Endodermal cell (in vitro differentiated cells): ENCODE measurements around the gene TEKT3. TPM values are rescaled to one million over a fixed set of nuclear protein-coding genes. Genes with fewer than 3 reads are reported as not detected.

Experiments used
- DNase-seq: peaks from one replicate; pipeline ENCODE4 v3.0.0-alpha.2; 2017
- H3K27ac ChIP-seq: 2 replicates; pipeline ENCODE4 v1.5.1; 2013; ENCODE audit warnings: mild to moderate bottlenecking, low read depth, low read length, moderate library complexity
- H3K27me3 ChIP-seq: 2 replicates; pipeline ENCODE4 v1.6.1; 2013; ENCODE audit warnings: mild to moderate bottlenecking, low read length, moderate library complexity; ENCODE audit not compliant: insufficient read depth, control insufficient read depth, poor library complexity, severe bottlenecking
- H3K36me3 ChIP-seq: 2 replicates; pipeline ENCODE4 v1.7.0; 2013; ENCODE audit warnings: mild to moderate bottlenecking, low read length, moderate library complexity; ENCODE audit not compliant: control insufficient read depth, insufficient read depth
- H3K4me1 ChIP-seq: one replicate; pipeline ENCODE4 v1.7.0; 2013; ENCODE audit warnings: low read length; ENCODE audit not compliant: control insufficient read depth, insufficient read depth
- H3K4me3 ChIP-seq: 2 replicates; pipeline ENCODE4 v1.5.1; 2013; ENCODE audit warnings: mild to moderate bottlenecking, low read length, moderate library complexity
- H3K9ac ChIP-seq: 2 replicates; pipeline ENCODE4 v1.6.1; 2013; ENCODE audit warnings: mild to moderate bottlenecking, low read length, moderate library complexity; ENCODE audit not compliant: poor library complexity, severe bottlenecking; ENCODE audit errors: extremely low read depth
- H3K9me3 ChIP-seq: 2 replicates; pipeline ENCODE4 v1.6.1; 2013; ENCODE audit warnings: mild to moderate bottlenecking, low read length, moderate library complexity; ENCODE audit not compliant: control insufficient read depth
- H3K27ac Mint-ChIP-seq: 2 replicates; pipeline ENCODE4 v1.8.0; 2020; ENCODE audit warnings: mixed read lengths
- H3K27me3 Mint-ChIP-seq: 2 replicates; pipeline ENCODE4 v1.8.0; 2021; ENCODE audit warnings: mild to moderate bottlenecking, mixed read lengths; ENCODE audit not compliant: insufficient read depth
- H3K36me3 Mint-ChIP-seq: 2 replicates; pipeline ENCODE4 v1.8.0; 2020; ENCODE audit warnings: low read depth, mixed read lengths
- H3K4me1 Mint-ChIP-seq: 2 replicates; pipeline ENCODE4 v1.8.0; 2020; ENCODE audit warnings: mixed read lengths
- H3K4me3 Mint-ChIP-seq: 2 replicates; pipeline ENCODE4 v1.8.0; 2020; ENCODE audit warnings: mild to moderate bottlenecking, moderate library complexity, mixed read lengths
- H3K9me3 Mint-ChIP-seq: 2 replicates; pipeline ENCODE4 v1.8.0; 2020; ENCODE audit warnings: mild to moderate bottlenecking, mixed read lengths
- CTCF ChIP-seq: fragments of 200-600 bp; sonication (generic); conservative IDR thresholded peaks from 2 replicates; pipeline ENCODE4 v1.5.0; 2021; ENCODE audit warnings: antibody characterized with exemption, mild to moderate bottlenecking
- WGBS, 2 experiments: methylation state at CpG; one replicate each; pipeline versions ENCODE4 v1.1.5 to v1.1.7; 2013; ENCODE audit warnings: missing lambda C conversion rate in 2 of 2, mixed read lengths in 1 of 2; ENCODE audit not compliant: insufficient coverage in 1 of 2, insufficient read length in 1 of 2; 5-methylcytosine and 5-hydroxymethylcytosine counted together
- total RNA-seq, 2 donors: library from RNA; stranded (reverse); fragmentation: NEBNext Ultra II Directional in 1 of 2; extraction: Animal tissue kit (Norgen Biotek cat#: 25700) in 1 of 2; gene quantifications; 2 replicates in 1 of 2; 3 replicates in 1 of 2; pipeline ENCODE4 v1.2.1, GENCODE V29; 2021

TEKT3 gene
- total RNA-seq, 2 donors from 2014 or later = 1.1 to 1.6 TPM

GRCh38 chr17:15348021-15348420 lies 6.6 kb upstream of the TEKT3 start:
- Mint-ChIP-seq H3K4me3 (no peak overlapping the region), H3K4me1 (peaks cover 18% of the 10 kb centered on the region), H3K27ac (no peak overlapping the region), H3K9me3 (no peaks in the 10 kb centered on the region), H3K36me3 (no peaks in the 10 kb centered on the region), H3K27me3 (peaks cover 35% of the 10 kb centered on the region)
- H3K9ac ChIP-seq = no peak overlapping the region
- no peak overlapping the region for H3K27ac ChIP-seq
- no peak for TF ChIP-seq CTCF
- DNase-seq = no peak
- H3K4me3 ChIP-seq = no peak overlapping the region
- H3K36me3 ChIP-seq = no peaks in the 10 kb centered on the region
- H3K4me1 ChIP-seq = peaks cover 8% of the 10 kb centered on the region
- peaks cover 8% of the 10 kb centered on the region for H3K27me3 ChIP-seq
- H3K9me3 ChIP-seq = no peaks in the 10 kb centered on the region
- 83 to 93% methylated on average over 2 to 4 of the region's 4 CpGs for WGBS, 2 experiments

GRCh38 chr17:15346066-15346595 lies 4.7 kb upstream of the TEKT3 start:
- Mint-ChIP-seq H3K27me3 (peaks cover 51% of the 10 kb centered on the region), H3K4me3 (no peak overlapping the region), H3K4me1 (peaks cover 18% of the 10 kb centered on the region), H3K36me3 (no peaks in the 10 kb centered on the region), H3K27ac (no peak overlapping the region), H3K9me3 (no peaks in the 10 kb centered on the region)
- H3K9ac ChIP-seq = no peak overlapping the region
- H3K9me3 ChIP-seq = no peaks in the 10 kb centered on the region
- H3K27ac ChIP-seq = no peak overlapping the region
- DNase-seq = no peak
- no peak for TF ChIP-seq CTCF
- H3K27me3 ChIP-seq = peaks cover 18% of the 10 kb centered on the region
- peaks cover 8% of the 10 kb centered on the region for H3K4me1 ChIP-seq
- H3K4me3 ChIP-seq = no peak overlapping the region
- H3K36me3 ChIP-seq = no peaks in the 10 kb centered on the region
- WGBS, 2 experiments = 88 to 97% methylated on average over 7 to 13 of the region's 13 CpGs

DNA sequence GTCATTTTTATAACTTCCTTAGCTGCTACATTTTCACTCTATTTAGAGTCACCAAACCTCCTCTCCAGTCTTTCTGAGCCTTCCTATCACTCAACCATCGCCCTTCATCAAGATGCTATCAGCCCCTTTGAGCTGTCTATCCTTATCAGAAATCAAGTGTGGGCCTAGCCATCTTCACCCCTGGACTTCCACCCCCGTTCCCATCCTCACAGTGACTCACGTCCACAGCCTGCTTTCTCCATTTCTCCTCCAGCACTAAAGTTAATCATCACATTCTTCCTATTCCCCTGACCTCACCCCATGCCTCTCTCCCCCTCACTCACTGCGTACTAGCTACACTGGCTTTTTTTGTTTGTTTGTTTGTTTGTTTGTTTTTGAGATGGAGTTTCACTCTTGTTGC lies 2.4 kb upstream of the TEKT3 start:
- H3K27me3 ChIP-seq = peaks cover 32% of the 10 kb centered on the region
- peaks cover 5% of the 10 kb centered on the region for H3K4me1 ChIP-seq
- H3K9me3 Mint-ChIP-seq = no peaks in the 10 kb centered on the region
- no peak overlapping the region for H3K27ac ChIP-seq
- no peaks in the 10 kb centered on the region for H3K36me3 Mint-ChIP-seq
- peaks cover 8% of the 10 kb centered on the region for H3K4me1 Mint-ChIP-seq
- H3K4me3 Mint-ChIP-seq = no peak overlapping the region
- no peak for TF ChIP-seq CTCF
- 78 to 81% methylated on average over 1 to 3 of the region's 4 CpGs for WGBS, 2 experiments
- DNase-seq = no peak
- H3K36me3 ChIP-seq = no peaks in the 10 kb centered on the region
- H3K27ac Mint-ChIP-seq = no peak overlapping the region
- no peak overlapping the region for H3K4me3 ChIP-seq
- H3K9me3 ChIP-seq = no peaks in the 10 kb centered on the region
- no peak overlapping the region for H3K9ac ChIP-seq
- peaks cover 60% of the 10 kb centered on the region for H3K27me3 Mint-ChIP-seq
